Endothelial cell (in vitro differentiated cells): ENCODE results near the gene STARD5. TPM values are rescaled to one million over a fixed set of nuclear protein-coding genes. Genes with fewer than 3 reads are reported as not detected.
A peak's percentile ranks its signal among the peaks of the same experiment; 100 is the strongest.
"Not testable (repeated sequence)": the region's sequence is repeated elsewhere in the genome, so short reads cannot be mapped to it uniquely, and the experiment has no call there.

ENCODE experiments used
- DNase-seq: peaks from one replicate; pipeline ENCODE4 v3.0.0; 2021; ENCODE audit warnings: low spot score
- H3K27ac Mint-ChIP-seq: one replicate; pipeline ENCODE4 v1.8.0; 2021; ENCODE audit warnings: mixed read lengths, inconsistent platforms; ENCODE audit not compliant: unreplicated experiment
- H3K27me3 Mint-ChIP-seq: one replicate; pipeline ENCODE4 v1.8.0; 2021; ENCODE audit warnings: mild to moderate bottlenecking, moderate library complexity, mixed read lengths, inconsistent platforms; ENCODE audit not compliant: unreplicated experiment
- H3K36me3 Mint-ChIP-seq: one replicate; pipeline ENCODE4 v1.8.0; 2021; ENCODE audit warnings: mild to moderate bottlenecking, low read depth, mixed read lengths, inconsistent platforms; ENCODE audit not compliant: unreplicated experiment
- H3K4me1 Mint-ChIP-seq: one replicate; pipeline ENCODE4 v1.8.0; 2021; ENCODE audit warnings: mild to moderate bottlenecking, mixed read lengths, inconsistent platforms; ENCODE audit not compliant: unreplicated experiment
- H3K4me3 Mint-ChIP-seq: one replicate; pipeline ENCODE4 v1.8.0; 2021; ENCODE audit warnings: mild to moderate bottlenecking, mixed read lengths, inconsistent platforms; ENCODE audit not compliant: unreplicated experiment
- H3K9me3 Mint-ChIP-seq: one replicate; pipeline ENCODE4 v1.8.0; 2021; ENCODE audit warnings: mixed read lengths, inconsistent platforms; ENCODE audit not compliant: unreplicated experiment
- CTCF ChIP-seq: fragments of 200-600 bp; sonication (generic); IDR thresholded peaks from one replicate; pipeline ENCODE4 v1.5.0; 2021; ENCODE audit warnings: antibody characterized with exemption; ENCODE audit not compliant: unreplicated experiment
- total RNA-seq: library from RNA; stranded (reverse); fragmentation: NEBNext Ultra II Directional; extraction: Animal tissue kit (Norgen Biotek cat#: 25700); gene quantifications from one replicate; pipeline ENCODE4 v1.2.1, GENCODE V29; 2021; ENCODE audit not compliant: unreplicated experiment

STARD5 gene
- total RNA-seq, 1 donor from 2014 or later, result 7.3 TPM

GRCh38 chr15:81335631-81336030 is 11.7 kb upstream of the STARD5 start:
- H3K27me3 Mint-ChIP-seq, result peaks cover 3% of the 10 kb centered on the region

GRCh38 chr15:81334768-81335435 is 11.0 kb upstream of the STARD5 start:
- Mint-ChIP-seq H3K27me3 (peaks cover 3% of the 10 kb centered on the region), H3K27ac (no peak overlapping the region), H3K4me3 (no peak overlapping the region), H3K36me3 (peaks cover 4% of the 10 kb centered on the region), H3K4me1 (peaks cover 8% of the 10 kb centered on the region), H3K9me3 (no peaks in the 10 kb centered on the region)
- TF ChIP-seq CTCF, result no peak
- no peak for DNase-seq

More at GRCh38 chr15:81335631-81336030, 11.7 kb upstream of the STARD5 start:
- peak overlapping the region; percentile 12 for H3K27ac Mint-ChIP-seq
- TF ChIP-seq CTCF, result no peak
- no peaks in the 10 kb centered on the region for H3K9me3 Mint-ChIP-seq
- peaks cover 4% of the 10 kb centered on the region for H3K36me3 Mint-ChIP-seq
- H3K4me1 Mint-ChIP-seq, result peaks cover 8% of the 10 kb centered on the region
- DNase-seq, result no peak
- H3K4me3 Mint-ChIP-seq, result no peak overlapping the region

GRCh38 chr15:81333363-81333762 is 9.4 kb upstream of the STARD5 start:
- DNase-seq, result no peak
- H3K4me1 Mint-ChIP-seq, result peaks cover 8% of the 10 kb centered on the region
- H3K36me3 Mint-ChIP-seq, result peaks cover 4% of the 10 kb centered on the region
- no peak for TF ChIP-seq CTCF
- H3K27ac Mint-ChIP-seq, result no peak overlapping the region
- peak overlapping the region; percentile 38 for H3K4me3 Mint-ChIP-seq
- peaks cover 3% of the 10 kb centered on the region for H3K27me3 Mint-ChIP-seq
- no peaks in the 10 kb centered on the region for H3K9me3 Mint-ChIP-seq

- Mint-ChIP-seq H3K36me3 (peaks cover 4% of the 10 kb centered on the region), H3K4me1 (peaks cover 8% of the 10 kb centered on the region), H3K27ac (no peak overlapping the region), H3K9me3 (no peaks in the 10 kb centered on the region), H3K27me3 (peaks cover 3% of the 10 kb centered on the region), H3K4me3 (no peak overlapping the region)
- no peak for TF ChIP-seq CTCF
- no peak for DNase-seq
Measured at GRCh38 chr15:81332326-81332725, 8.4 kb upstream of the STARD5 start.

GRCh38 chr15:81331600-81331999 is 7.7 kb upstream of the STARD5 start:
- peaks cover 3% of the 10 kb centered on the region for H3K27me3 Mint-ChIP-seq
- peaks cover 7% of the 10 kb centered on the region for H3K4me1 Mint-ChIP-seq
- TF ChIP-seq CTCF, result no peak
- H3K27ac Mint-ChIP-seq, result no peak overlapping the region
- no peaks in the 10 kb centered on the region for H3K9me3 Mint-ChIP-seq
- H3K4me3 Mint-ChIP-seq, result no peak overlapping the region
- H3K36me3 Mint-ChIP-seq, result peaks cover 4% of the 10 kb centered on the region
- no peak for DNase-seq

GRCh38 chr15:81331141-81331540 is 7.2 kb upstream of the STARD5 start:
- H3K9me3 Mint-ChIP-seq, H3K4me1 Mint-ChIP-seq, DNase-seq, H3K4me3 Mint-ChIP-seq, H3K36me3 Mint-ChIP-seq, H3K27me3 Mint-ChIP-seq, H3K27ac Mint-ChIP-seq: not testable (repeated sequence)
